ENCODE data around the gene FAR2. TPM values are rescaled to one million over a fixed set of nuclear protein-coding genes. Genes with fewer than 3 reads are reported as not detected.

The FAR2 gene
- total RNA-seq, 1 donor from 2014 or later = 6.9 TPM

- DNase-seq = no peak
- Mint-ChIP-seq H3K27me3 (ENCODE audit: unreplicated experiment) (no peaks in the 10 kb centered on the region), H3K4me1 (ENCODE audit: low read depth, unreplicated experiment) (no peaks in the 10 kb centered on the region), H3K36me3 (ENCODE audit: unreplicated experiment) (no peaks in the 10 kb centered on the region), H3K27ac (ENCODE audit: unreplicated experiment) (no peak overlapping the region), H3K9me3 (ENCODE audit: unreplicated experiment) (no peaks in the 10 kb centered on the region), H3K4me3 (ENCODE audit: unreplicated experiment) (no peak overlapping the region)
- TF ChIP-seq CTCF (IDR thresholded peaks at IDR 0.05; ENCODE audit: partially characterized antibody, unreplicated experiment) = no peak
Observed at GRCh38 chr12:29354954-29355353, 205.9 kb downstream of the FAR2 start.

GRCh38 chr12:29365091-29365490, 216.0 kb downstream of the FAR2 start:
- Mint-ChIP-seq H3K36me3 (ENCODE audit: unreplicated experiment) (peaks cover 6% of the 10 kb centered on the region), H3K4me3 (ENCODE audit: unreplicated experiment) (no peak overlapping the region), H3K27me3 (ENCODE audit: unreplicated experiment) (no peaks in the 10 kb centered on the region), H3K9me3 (ENCODE audit: unreplicated experiment) (no peaks in the 10 kb centered on the region), H3K27ac (ENCODE audit: unreplicated experiment) (no peak overlapping the region), H3K4me1 (ENCODE audit: low read depth, unreplicated experiment) (no peaks in the 10 kb centered on the region)
- no peak for TF ChIP-seq CTCF (IDR thresholded peaks at IDR 0.05; ENCODE audit: partially characterized antibody, unreplicated experiment)
- DNase-seq = no peak

DNA sequence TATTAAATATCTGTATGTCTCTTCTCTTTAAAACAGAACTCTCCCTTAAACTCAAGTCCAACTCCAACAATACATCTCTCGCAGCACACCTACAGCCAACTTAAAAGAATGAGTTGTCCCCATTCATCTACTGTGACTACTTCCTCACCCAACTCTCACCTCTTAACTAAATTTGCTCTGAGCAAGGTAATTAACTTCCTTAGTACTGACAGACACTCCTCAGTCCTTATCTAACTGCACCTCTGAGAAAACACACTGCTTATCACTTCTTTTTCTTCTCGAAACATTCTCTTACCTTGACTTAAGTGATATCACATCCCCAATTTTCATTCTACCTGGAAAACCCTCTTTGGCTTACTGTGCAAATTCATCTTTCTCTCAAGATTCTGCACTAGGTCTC, 224.9 kb downstream of the FAR2 start:
- Mint-ChIP-seq H3K27me3 (ENCODE audit: unreplicated experiment) (no peaks in the 10 kb centered on the region), H3K27ac (ENCODE audit: unreplicated experiment) (no peak overlapping the region), H3K36me3 (ENCODE audit: unreplicated experiment) (no peaks in the 10 kb centered on the region), H3K4me1 (ENCODE audit: low read depth, unreplicated experiment) (no peaks in the 10 kb centered on the region), H3K9me3 (ENCODE audit: unreplicated experiment) (no peaks in the 10 kb centered on the region), H3K4me3 (ENCODE audit: unreplicated experiment) (no peak overlapping the region)
- no peak for TF ChIP-seq CTCF (IDR thresholded peaks at IDR 0.05; ENCODE audit: partially characterized antibody, unreplicated experiment)
- no peak for DNase-seq

DNA sequence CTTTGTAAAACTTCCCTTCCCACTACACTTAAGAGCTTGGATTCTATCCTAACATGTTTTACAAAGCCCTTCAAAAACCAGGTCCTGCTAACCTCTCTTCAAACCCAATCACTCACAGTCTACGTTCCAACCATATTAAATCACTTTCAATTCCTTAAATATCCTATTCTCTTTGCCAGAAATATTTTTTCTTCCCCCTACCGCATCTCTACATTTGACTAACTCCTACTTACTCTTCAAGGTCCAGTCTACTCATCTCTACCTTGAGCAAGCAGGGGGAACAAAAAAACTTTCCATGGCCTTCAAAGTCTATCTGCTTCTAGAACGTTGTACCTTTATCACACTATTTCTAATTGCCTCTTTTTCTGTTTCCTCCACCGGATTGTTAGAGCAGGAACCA, 225.8 kb downstream of the FAR2 start:
- H3K36me3 Mint-ChIP-seq (ENCODE audit: unreplicated experiment) = no peaks in the 10 kb centered on the region
- no peaks in the 10 kb centered on the region for H3K9me3 Mint-ChIP-seq (ENCODE audit: unreplicated experiment)
- TF ChIP-seq CTCF (IDR thresholded peaks at IDR 0.05; ENCODE audit: partially characterized antibody, unreplicated experiment) = no peak
- no peak overlapping the region for H3K4me3 Mint-ChIP-seq (ENCODE audit: unreplicated experiment)
- no peak for DNase-seq
- H3K4me1 Mint-ChIP-seq (ENCODE audit: low read depth, unreplicated experiment) = peaks cover 2% of the 10 kb centered on the region
- H3K27ac Mint-ChIP-seq (ENCODE audit: unreplicated experiment) = no peak overlapping the region
- H3K27me3 Mint-ChIP-seq (ENCODE audit: unreplicated experiment) = no peaks in the 10 kb centered on the region

- Mint-ChIP-seq H3K4me1 (ENCODE audit: low read depth, unreplicated experiment) (peaks cover 2% of the 10 kb centered on the region), H3K27me3 (ENCODE audit: unreplicated experiment) (no peaks in the 10 kb centered on the region), H3K27ac (ENCODE audit: unreplicated experiment) (no peak overlapping the region), H3K36me3 (ENCODE audit: unreplicated experiment) (no peaks in the 10 kb centered on the region), H3K4me3 (ENCODE audit: unreplicated experiment) (no peak overlapping the region), H3K9me3 (ENCODE audit: unreplicated experiment) (peaks cover 2% of the 10 kb centered on the region)
- DNase-seq = no peak
- no peak for TF ChIP-seq CTCF (IDR thresholded peaks at IDR 0.05; ENCODE audit: partially characterized antibody, unreplicated experiment)
Observed at GRCh38 chr12:29376118-29376517, 227.0 kb downstream of the FAR2 start.
